Endodermal cell (in vitro differentiated cells): ENCODE data around the gene KLK7. TPM values are rescaled to one million over a fixed set of nuclear protein-coding genes. Genes with fewer than 3 reads are reported as not detected.
A peak's percentile ranks its signal among the peaks of the same experiment; 100 is the strongest.
"Not testable (repeated sequence)": the region's sequence is repeated elsewhere in the genome, so short reads cannot be mapped to it uniquely, and the experiment has no call there.

Source experiments
- DNase-seq: peaks from one replicate; pipeline ENCODE4 v3.0.0-alpha.2; 2017
- H3K27ac ChIP-seq: 2 replicates; pipeline ENCODE4 v1.5.1; 2013; ENCODE audit warnings: mild to moderate bottlenecking, low read depth, low read length, moderate library complexity
- H3K27me3 ChIP-seq: 2 replicates; pipeline ENCODE4 v1.6.1; 2013; ENCODE audit warnings: mild to moderate bottlenecking, low read length, moderate library complexity; ENCODE audit not compliant: insufficient read depth, control insufficient read depth, poor library complexity, severe bottlenecking
- H3K36me3 ChIP-seq: 2 replicates; pipeline ENCODE4 v1.7.0; 2013; ENCODE audit warnings: mild to moderate bottlenecking, low read length, moderate library complexity; ENCODE audit not compliant: control insufficient read depth, insufficient read depth
- H3K4me1 ChIP-seq: one replicate; pipeline ENCODE4 v1.7.0; 2013; ENCODE audit warnings: low read length; ENCODE audit not compliant: control insufficient read depth, insufficient read depth
- H3K4me3 ChIP-seq: 2 replicates; pipeline ENCODE4 v1.5.1; 2013; ENCODE audit warnings: mild to moderate bottlenecking, low read length, moderate library complexity
- H3K9ac ChIP-seq: 2 replicates; pipeline ENCODE4 v1.6.1; 2013; ENCODE audit warnings: mild to moderate bottlenecking, low read length, moderate library complexity; ENCODE audit not compliant: poor library complexity, severe bottlenecking; ENCODE audit errors: extremely low read depth
- H3K9me3 ChIP-seq: 2 replicates; pipeline ENCODE4 v1.6.1; 2013; ENCODE audit warnings: mild to moderate bottlenecking, low read length, moderate library complexity; ENCODE audit not compliant: control insufficient read depth
- H3K27ac Mint-ChIP-seq: 2 replicates; pipeline ENCODE4 v1.8.0; 2020; ENCODE audit warnings: mixed read lengths
- H3K27me3 Mint-ChIP-seq: 2 replicates; pipeline ENCODE4 v1.8.0; 2021; ENCODE audit warnings: mild to moderate bottlenecking, mixed read lengths; ENCODE audit not compliant: insufficient read depth
- H3K36me3 Mint-ChIP-seq: 2 replicates; pipeline ENCODE4 v1.8.0; 2020; ENCODE audit warnings: low read depth, mixed read lengths
- H3K4me1 Mint-ChIP-seq: 2 replicates; pipeline ENCODE4 v1.8.0; 2020; ENCODE audit warnings: mixed read lengths
- H3K4me3 Mint-ChIP-seq: 2 replicates; pipeline ENCODE4 v1.8.0; 2020; ENCODE audit warnings: mild to moderate bottlenecking, moderate library complexity, mixed read lengths
- H3K9me3 Mint-ChIP-seq: 2 replicates; pipeline ENCODE4 v1.8.0; 2020; ENCODE audit warnings: mild to moderate bottlenecking, mixed read lengths
- WGBS, 2 experiments: methylation state at CpG; one replicate each; pipeline versions ENCODE4 v1.1.5 to v1.1.7; 2013; ENCODE audit warnings: missing lambda C conversion rate in 2 of 2, mixed read lengths in 1 of 2; ENCODE audit not compliant: insufficient coverage in 1 of 2, insufficient read length in 1 of 2; 5-methylcytosine and 5-hydroxymethylcytosine counted together
- total RNA-seq, 2 donors: library from RNA; stranded (reverse); fragmentation: NEBNext Ultra II Directional in 1 of 2; extraction: Animal tissue kit (Norgen Biotek cat#: 25700) in 1 of 2; gene quantifications; 2 replicates in 1 of 2; 3 replicates in 1 of 2; pipeline ENCODE4 v1.2.1, GENCODE V29; 2021
- TF ChIP-seq, protein P1 (sequence below): fragments of 200-600 bp; sonication (generic); conservative IDR thresholded peaks from 2 replicates; pipeline ENCODE4 v1.5.0; 2021; ENCODE audit warnings: antibody characterized with exemption, mild to moderate bottlenecking

The KLK7 gene
- total RNA-seq, 2 donors from 2014 or later = not detected

DNA sequence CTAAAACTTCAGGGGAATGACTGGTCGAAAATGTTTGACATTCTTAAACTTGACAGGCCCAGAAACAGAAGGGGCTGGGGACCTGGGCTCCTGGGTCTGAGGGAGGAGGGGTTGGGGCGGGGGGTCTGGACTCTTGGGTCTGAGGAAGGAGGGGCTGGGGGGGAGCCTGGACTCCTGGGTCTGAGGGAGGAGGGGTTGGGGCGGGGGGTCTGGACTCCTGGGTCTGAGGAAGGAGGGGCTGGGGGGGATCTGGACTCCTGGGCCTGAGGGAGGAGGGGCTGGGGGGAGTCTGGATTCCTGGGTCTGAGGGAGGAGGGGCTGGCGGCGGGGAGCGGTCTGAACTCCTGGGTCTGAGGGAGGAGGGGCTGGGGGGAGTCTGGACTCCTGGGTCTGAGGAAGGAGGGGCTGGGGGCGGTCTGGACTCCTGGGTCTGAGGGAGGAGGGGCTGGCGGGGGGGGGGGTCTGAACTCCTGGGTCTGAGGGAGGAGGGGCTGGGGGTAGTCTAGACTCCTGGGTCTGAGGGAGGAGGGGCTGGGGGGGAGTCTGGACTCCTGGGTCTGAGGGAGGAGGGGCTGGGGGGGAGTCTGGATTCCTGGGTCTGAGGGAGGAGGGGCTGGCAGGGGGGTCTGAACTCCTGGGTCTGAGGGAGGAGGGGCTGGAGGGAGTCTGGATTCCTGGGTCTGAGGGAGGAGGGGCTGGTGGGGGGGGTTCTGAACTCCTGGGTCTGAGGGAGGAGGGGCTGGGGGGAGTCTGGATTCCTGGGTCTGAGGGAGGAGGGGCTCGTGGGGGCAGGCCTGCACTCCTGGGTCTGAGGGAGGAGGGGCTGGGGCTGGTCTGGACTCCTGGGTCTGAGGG lies 8.8 kb downstream of the KLK7 start:
- DNase-seq = peak; percentile 59
- no peak overlapping the region for H3K4me3 Mint-ChIP-seq
- H3K27me3 Mint-ChIP-seq = peaks cover 22% of the 10 kb centered on the region
- Histone ChIP-seq H3K4me1 (no peaks in the 10 kb centered on the region), H3K9ac (no peak overlapping the region), H3K36me3 (no peaks in the 10 kb centered on the region), H3K9me3 (no peaks in the 10 kb centered on the region), H3K4me3 (no peak overlapping the region), H3K27ac (no peak overlapping the region), H3K27me3 (no peaks in the 10 kb centered on the region)
- no peaks in the 10 kb centered on the region for H3K4me1 Mint-ChIP-seq
- 57 to 69% methylated on average over 1 to 3 of the region's 9 CpGs for WGBS, 2 experiments
- H3K9me3 Mint-ChIP-seq = no peaks in the 10 kb centered on the region
- peak overlapping the region; percentile 38 for H3K27ac Mint-ChIP-seq
- H3K36me3 Mint-ChIP-seq = no peaks in the 10 kb centered on the region
- TF ChIP-seq, protein P1, sequence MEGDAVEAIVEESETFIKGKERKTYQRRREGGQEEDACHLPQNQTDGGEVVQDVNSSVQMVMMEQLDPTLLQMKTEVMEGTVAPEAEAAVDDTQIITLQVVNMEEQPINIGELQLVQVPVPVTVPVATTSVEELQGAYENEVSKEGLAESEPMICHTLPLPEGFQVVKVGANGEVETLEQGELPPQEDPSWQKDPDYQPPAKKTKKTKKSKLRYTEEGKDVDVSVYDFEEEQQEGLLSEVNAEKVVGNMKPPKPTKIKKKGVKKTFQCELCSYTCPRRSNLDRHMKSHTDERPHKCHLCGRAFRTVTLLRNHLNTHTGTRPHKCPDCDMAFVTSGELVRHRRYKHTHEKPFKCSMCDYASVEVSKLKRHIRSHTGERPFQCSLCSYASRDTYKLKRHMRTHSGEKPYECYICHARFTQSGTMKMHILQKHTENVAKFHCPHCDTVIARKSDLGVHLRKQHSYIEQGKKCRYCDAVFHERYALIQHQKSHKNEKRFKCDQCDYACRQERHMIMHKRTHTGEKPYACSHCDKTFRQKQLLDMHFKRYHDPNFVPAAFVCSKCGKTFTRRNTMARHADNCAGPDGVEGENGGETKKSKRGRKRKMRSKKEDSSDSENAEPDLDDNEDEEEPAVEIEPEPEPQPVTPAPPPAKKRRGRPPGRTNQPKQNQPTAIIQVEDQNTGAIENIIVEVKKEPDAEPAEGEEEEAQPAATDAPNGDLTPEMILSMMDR = no peak

DNA sequence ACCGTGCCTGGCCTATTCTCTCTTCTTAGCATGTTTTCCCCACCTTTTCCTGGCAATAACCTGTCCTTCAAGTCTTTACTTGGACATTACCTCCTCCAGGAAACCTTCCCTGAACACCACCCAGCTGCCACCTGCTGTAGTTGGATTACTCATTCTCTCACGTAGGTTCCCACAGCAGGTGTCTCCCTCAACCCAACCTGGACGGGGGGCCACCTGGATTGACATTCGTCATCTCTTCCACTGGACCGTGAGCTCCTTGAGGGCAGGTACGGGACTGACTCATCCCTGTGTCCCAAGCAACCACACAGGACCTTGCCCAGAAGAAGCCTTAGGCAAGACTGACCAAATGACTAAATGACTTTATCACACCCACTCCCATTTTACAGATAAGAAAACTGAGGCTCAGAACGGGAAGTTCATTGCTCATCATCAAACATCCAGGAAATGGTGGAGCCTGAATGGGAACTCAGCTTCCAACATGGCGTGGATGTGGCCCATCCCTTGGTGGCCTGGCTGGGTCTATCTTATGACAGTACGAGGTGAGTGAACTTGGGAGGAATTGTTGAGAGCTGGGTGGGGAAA lies 10.8 kb downstream of the KLK7 start:
- H3K27ac Mint-ChIP-seq = no peak overlapping the region
- H3K36me3 Mint-ChIP-seq = no peaks in the 10 kb centered on the region
- no peaks in the 10 kb centered on the region for H3K4me1 ChIP-seq
- no peak overlapping the region for H3K4me3 ChIP-seq
- H3K27me3 ChIP-seq = no peaks in the 10 kb centered on the region
- no peak overlapping the region for H3K9ac ChIP-seq
- 86% methylated on average over 3 to 9 of the region's 9 CpGs for WGBS, 2 experiments
- TF ChIP-seq, protein P1 = no peak
- H3K27ac ChIP-seq = no peak overlapping the region
- no peaks in the 10 kb centered on the region for H3K9me3 ChIP-seq
- H3K4me1 Mint-ChIP-seq = peaks cover 2% of the 10 kb centered on the region
- no peaks in the 10 kb centered on the region for H3K36me3 ChIP-seq
- no peak overlapping the region for H3K4me3 Mint-ChIP-seq
- peak; percentile 28 for DNase-seq
- peaks cover 18% of the 10 kb centered on the region for H3K27me3 Mint-ChIP-seq
- no peaks in the 10 kb centered on the region for H3K9me3 Mint-ChIP-seq

DNA sequence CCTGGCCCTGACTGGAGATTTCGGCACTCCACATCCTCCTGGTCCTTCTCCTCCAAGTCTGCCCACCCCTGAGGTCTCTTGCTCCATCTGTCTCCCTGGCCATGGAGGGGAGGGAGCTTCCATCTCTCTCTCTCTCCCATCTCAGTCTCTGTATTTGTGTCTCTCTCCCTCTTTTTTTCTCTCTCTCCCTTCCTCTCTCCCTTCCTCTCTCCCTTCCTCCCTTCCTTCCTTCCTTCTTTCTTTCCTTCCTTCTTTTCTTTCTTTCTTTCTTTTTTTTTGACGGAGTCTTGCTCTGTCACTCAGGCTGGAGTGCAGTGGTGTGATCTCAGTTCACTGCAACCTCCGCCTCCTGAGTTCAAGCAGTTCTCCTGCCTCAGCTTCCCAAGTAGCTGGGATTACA lies 13.9 kb downstream of the KLK7 start:
- not testable (repeated sequence) for H3K27ac ChIP-seq

More for the DNA sequence above, 13.9 kb downstream of the KLK7 start:
- H3K4me1 Mint-ChIP-seq, H3K27ac Mint-ChIP-seq, DNase-seq, H3K9me3 ChIP-seq, H3K4me3 ChIP-seq, H3K9me3 Mint-ChIP-seq, H3K36me3 ChIP-seq, H3K27me3 ChIP-seq, H3K4me1 ChIP-seq, H3K4me3 Mint-ChIP-seq, H3K9ac ChIP-seq, H3K36me3 Mint-ChIP-seq: not testable (repeated sequence)
- 87 to 91% methylated on average over 3 of the region's 3 CpGs for WGBS, 2 experiments
- H3K27me3 Mint-ChIP-seq = peaks cover 17% of the 10 kb centered on the region
